ENCODE data around the gene COL6A5.
"Not testable (repeated sequence)": the region's sequence is repeated elsewhere in the genome, so short reads cannot be mapped to it uniquely, and the experiment has no call there.

DNA sequence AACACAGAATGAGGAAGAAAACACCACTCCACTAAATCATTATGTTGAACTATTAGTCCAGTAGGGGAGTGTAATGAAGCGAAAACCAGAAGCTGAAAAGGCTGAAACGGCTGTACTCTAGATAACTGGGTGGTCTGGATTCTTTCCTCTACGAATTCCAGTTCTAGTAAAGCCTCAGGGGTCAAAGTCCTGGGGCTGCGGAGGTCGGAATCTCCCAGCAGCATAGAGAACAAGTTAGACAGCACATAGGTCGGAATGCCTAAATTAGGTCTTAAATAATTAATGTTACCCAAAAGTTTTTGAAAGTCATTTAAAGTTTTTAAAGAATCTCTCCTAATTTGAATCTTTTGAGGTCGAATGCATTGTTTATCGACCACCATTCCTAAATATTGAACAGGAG, 102.7 kb downstream of the COL6A5 start:
- TF ChIP-seq POLR2A (IDR thresholded peaks at IDR 0.05; ENCODE audit: low read depth, low read length); POLR2AphosphoS5 (IDR thresholded peaks at IDR 0.05; ENCODE audit: low read depth, low read length); TAF1 (IDR thresholded peaks at IDR 0.05; ENCODE audit: low read depth, low read length); PAX5 (IDR thresholded peaks at IDR 0.05; ENCODE audit: insufficient read depth, low read length, severe bottlenecking); SPI1 (IDR thresholded peaks at IDR 0.05; ENCODE audit: low read depth, low read length); POU2F2 (IDR thresholded peaks at IDR 0.05; ENCODE audit: low read depth, low read length): not testable (repeated sequence)
